ENCODE data around the gene SMOC2. TPM values are rescaled to one million over a fixed set of nuclear protein-coding genes. Genes with fewer than 3 reads are reported as not detected.

Gene SMOC2
- total RNA-seq, 3 donors from 2014 or later (not counting 1 experiment from before 2014, with no cell fraction given): not detected

DNA sequence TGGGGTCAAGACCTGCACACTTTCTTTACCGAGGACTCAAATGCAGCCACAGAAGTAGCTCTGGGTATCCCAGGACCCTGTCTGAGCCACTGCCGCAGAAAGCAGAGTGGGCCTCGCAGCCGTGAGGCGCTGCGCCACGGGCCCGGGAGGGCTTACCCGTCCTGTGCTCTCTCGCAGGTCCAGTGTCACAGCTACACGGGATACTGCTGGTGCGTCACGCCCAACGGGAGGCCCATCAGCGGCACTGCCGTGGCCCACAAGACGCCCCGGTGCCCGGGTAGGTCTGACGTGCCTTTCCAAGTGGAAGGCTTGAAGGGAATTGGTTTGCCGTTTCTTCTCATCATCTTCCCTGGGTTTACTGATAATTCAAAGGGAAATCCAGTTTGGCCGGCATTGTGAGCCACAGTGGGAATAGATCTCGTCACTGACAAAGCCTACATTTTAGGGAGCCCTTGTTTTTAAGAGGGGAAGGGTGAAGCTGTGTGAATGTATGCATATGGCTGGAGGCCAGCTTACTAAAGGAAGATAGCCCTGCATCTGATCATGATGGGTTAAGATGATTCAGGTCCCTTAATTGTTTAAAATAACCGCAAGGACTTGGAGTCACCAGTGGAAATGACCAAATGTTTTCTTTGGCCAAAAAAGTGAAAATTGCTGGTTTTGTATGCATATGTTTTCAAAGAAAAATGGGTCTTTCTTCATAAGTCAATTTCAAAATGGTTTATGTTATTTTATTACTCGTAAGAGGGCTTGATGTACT is 86.6 kb downstream of the SMOC2 start:
- ATAC-seq (no peak), DNase-seq (no peak)
- TF ChIP-seq, protein P1, sequence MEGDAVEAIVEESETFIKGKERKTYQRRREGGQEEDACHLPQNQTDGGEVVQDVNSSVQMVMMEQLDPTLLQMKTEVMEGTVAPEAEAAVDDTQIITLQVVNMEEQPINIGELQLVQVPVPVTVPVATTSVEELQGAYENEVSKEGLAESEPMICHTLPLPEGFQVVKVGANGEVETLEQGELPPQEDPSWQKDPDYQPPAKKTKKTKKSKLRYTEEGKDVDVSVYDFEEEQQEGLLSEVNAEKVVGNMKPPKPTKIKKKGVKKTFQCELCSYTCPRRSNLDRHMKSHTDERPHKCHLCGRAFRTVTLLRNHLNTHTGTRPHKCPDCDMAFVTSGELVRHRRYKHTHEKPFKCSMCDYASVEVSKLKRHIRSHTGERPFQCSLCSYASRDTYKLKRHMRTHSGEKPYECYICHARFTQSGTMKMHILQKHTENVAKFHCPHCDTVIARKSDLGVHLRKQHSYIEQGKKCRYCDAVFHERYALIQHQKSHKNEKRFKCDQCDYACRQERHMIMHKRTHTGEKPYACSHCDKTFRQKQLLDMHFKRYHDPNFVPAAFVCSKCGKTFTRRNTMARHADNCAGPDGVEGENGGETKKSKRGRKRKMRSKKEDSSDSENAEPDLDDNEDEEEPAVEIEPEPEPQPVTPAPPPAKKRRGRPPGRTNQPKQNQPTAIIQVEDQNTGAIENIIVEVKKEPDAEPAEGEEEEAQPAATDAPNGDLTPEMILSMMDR (IDR thresholded peaks at IDR 0.05): no peak
- intact Hi-C loops (cut with micrococcal nuclease): no loop called here
- WGBS (ENCODE audit: insufficient coverage): 87% methylated on average over 24 of the region's 25 CpGs
- Mint-ChIP-seq H3K4me3 (no peak overlapping the region), H3K27ac (no peak overlapping the region), H3K27me3 (ENCODE audit: low read depth in 2 of 2) (peaks cover 5 to 15% of the 10 kb centered on the region in 2 donors), H3K9me3 (no peaks in the 10 kb centered on the region), H3K4me1 (no peaks in the 10 kb centered on the region), H3K36me3 (no peaks in the 10 kb centered on the region)
- Histone ChIP-seq H3K27ac (ENCODE audit: low read length) (no peak overlapping the region), H3K4me3 (ENCODE audit: low read length) (no peak overlapping the region), H3K36me3 (ENCODE audit: control insufficient read depth, insufficient read depth, low read length) (no peaks in the 10 kb centered on the region), H3K9me3 (ENCODE audit: control insufficient read depth, insufficient read depth, low read length) (no peaks in the 10 kb centered on the region), H3K4me1 (ENCODE audit: control insufficient read depth, insufficient read depth, low read length) (no peaks in the 10 kb centered on the region), H3K27me3 (ENCODE audit: control insufficient read depth, insufficient read depth, low read length) (no peaks in the 10 kb centered on the region)

DNA sequence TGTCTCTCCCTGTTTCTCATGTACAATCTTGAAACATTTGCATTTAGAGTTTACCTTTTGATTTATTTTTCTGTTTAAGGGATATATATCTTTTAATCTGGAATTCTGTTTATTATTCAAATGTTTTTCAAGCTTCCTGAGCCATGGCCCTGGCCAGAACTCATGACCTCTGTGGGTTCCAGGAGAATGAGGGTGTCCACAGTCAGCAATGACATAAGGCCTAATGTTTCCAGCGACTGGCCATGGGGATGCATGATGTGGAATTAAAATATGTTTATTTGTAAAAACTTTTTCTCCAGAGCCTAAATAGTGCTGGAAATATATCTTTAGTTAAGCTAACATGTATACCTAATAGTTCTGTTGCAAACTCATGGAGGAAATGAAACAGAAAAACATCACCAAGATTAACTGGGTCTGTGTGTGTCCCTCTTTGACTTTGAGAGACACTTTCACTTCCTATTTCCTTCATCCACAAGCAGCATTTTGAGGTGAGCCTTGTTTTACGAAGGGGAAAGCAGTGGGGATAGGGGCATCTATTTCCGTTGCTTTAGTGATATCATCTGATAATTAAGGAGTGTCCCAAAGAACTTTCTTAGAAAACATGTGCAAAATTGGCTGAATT is 87.6 kb downstream of the SMOC2 start:
- Mint-ChIP-seq H3K27me3 (ENCODE audit: low read depth in 2 of 2) (peaks cover 2 to 13% of the 10 kb centered on the region in 2 donors), H3K36me3 (no peaks in the 10 kb centered on the region), H3K4me1 (peaks cover 0 to 5% of the 10 kb centered on the region in 2 donors), H3K9me3 (no peaks in the 10 kb centered on the region), H3K4me3 (no peak overlapping the region), H3K27ac (no peak overlapping the region)
- no peaks in the 10 kb centered on the region for H3K9me3 ChIP-seq (ENCODE audit: control insufficient read depth, insufficient read depth, low read length)
- 76% methylated on average over 3 of the region's 3 CpGs for WGBS (ENCODE audit: insufficient coverage)
- no peaks in the 10 kb centered on the region for H3K36me3 ChIP-seq (ENCODE audit: control insufficient read depth, insufficient read depth, low read length)
- H3K27me3 ChIP-seq (ENCODE audit: control insufficient read depth, insufficient read depth, low read length): no peaks in the 10 kb centered on the region
- intact Hi-C loops (cut with micrococcal nuclease): no loop called here
- TF ChIP-seq, protein P1 (IDR thresholded peaks at IDR 0.05): no peak
- H3K27ac ChIP-seq (ENCODE audit: low read length): no peak overlapping the region
- no peaks in the 10 kb centered on the region for H3K4me1 ChIP-seq (ENCODE audit: control insufficient read depth, insufficient read depth, low read length)
- ATAC-seq (no peak), DNase-seq (no peak)
- H3K4me3 ChIP-seq (ENCODE audit: low read length): no peak overlapping the region

GRCh38 chr6:168529214-168529613 is 88.2 kb downstream of the SMOC2 start:
- 93% methylated on average over 18 of the region's 18 CpGs for WGBS (ENCODE audit: insufficient coverage)
- TF ChIP-seq, protein P1 (IDR thresholded peaks at IDR 0.05): no peak
- H3K36me3 Mint-ChIP-seq: no peaks in the 10 kb centered on the region
- H3K27me3 Mint-ChIP-seq (ENCODE audit: low read depth in 2 of 2): peaks cover 2 to 13% of the 10 kb centered on the region in 2 donors
- no peaks in the 10 kb centered on the region for H3K9me3 ChIP-seq (ENCODE audit: control insufficient read depth, insufficient read depth, low read length)
- intact Hi-C loops (cut with micrococcal nuclease): no loop called here
- H3K4me3 ChIP-seq (ENCODE audit: low read length): no peak overlapping the region
- ATAC-seq (no peak), DNase-seq (no peak)
- H3K27ac Mint-ChIP-seq: no peak overlapping the region
- no peak overlapping the region for H3K4me3 Mint-ChIP-seq
- no peaks in the 10 kb centered on the region for H3K9me3 Mint-ChIP-seq
- peaks cover 0 to 5% of the 10 kb centered on the region in 2 donors for H3K4me1 Mint-ChIP-seq
- H3K27me3 ChIP-seq (ENCODE audit: control insufficient read depth, insufficient read depth, low read length): no peaks in the 10 kb centered on the region
- H3K36me3 ChIP-seq (ENCODE audit: control insufficient read depth, insufficient read depth, low read length): no peaks in the 10 kb centered on the region
- H3K27ac ChIP-seq (ENCODE audit: low read length): no peak overlapping the region
- H3K4me1 ChIP-seq (ENCODE audit: control insufficient read depth, insufficient read depth, low read length): no peaks in the 10 kb centered on the region
